Activated B cell treated with CpG ODN at 0.5 μM for 24 hours (primary cell): ENCODE results near the gene OR13D1. TPM values are rescaled to one million over a fixed set of nuclear protein-coding genes. Genes with fewer than 3 reads are reported as not detected.

Experiments used
- ATAC-seq: fragments of 200-7000 bp; cut with Tn5 transposase; one replicate; pipeline ENCODE4 v1.10.0; 2021; ENCODE audit warnings: low read depth, mild to moderate bottlenecking, moderate library complexity
- CTCF ChIA-PET: fragments of 350-600 bp; sonication (Branson Sonifier 250); formaldehyde crosslinking; loops from one replicate; lab custom pipeline; 2021; ENCODE audit warnings: antibody characterized with exemption; lab: Charles Lee
- POLR2A ChIA-PET: fragments of 350-600 bp; sonication (Branson Sonifier 250); formaldehyde crosslinking; loops from one replicate; lab custom pipeline; 2021; ENCODE audit warnings: antibody characterized with exemption; lab: Charles Lee
- DNase-seq: peaks from one replicate; pipeline ENCODE4 v3.0.0; 2022
- H3K27ac Mint-ChIP-seq: one replicate; pipeline ENCODE4 v1.8.0; 2020; ENCODE audit warnings: mixed read lengths
- H3K27me3 Mint-ChIP-seq: one replicate; pipeline ENCODE4 v1.8.0; 2021; ENCODE audit warnings: mixed read lengths
- H3K36me3 Mint-ChIP-seq: one replicate; pipeline ENCODE4 v1.8.0; 2021; ENCODE audit warnings: low read depth, mixed read lengths
- H3K4me1 Mint-ChIP-seq: one replicate; pipeline ENCODE4 v1.8.0; 2021; ENCODE audit warnings: mixed read lengths
- H3K4me3 Mint-ChIP-seq: one replicate; pipeline ENCODE4 v1.8.0; 2020; ENCODE audit warnings: mild to moderate bottlenecking, mixed read lengths
- H3K9me3 Mint-ChIP-seq: one replicate; pipeline ENCODE4 v1.8.0; 2020; ENCODE audit warnings: mixed read lengths
- CTCF ChIP-seq: fragments of 200-600 bp; IDR thresholded peaks from one replicate; pipeline ENCODE4 v1.8.0; 2022; ENCODE audit warnings: antibody characterized with exemption, mild to moderate bottlenecking
- intact Hi-C: fragments of 100-400 bp; cut with micrococcal nuclease; formaldehyde crosslinking; loops from one replicate; pipeline ENCODE4 v1.15.1; 2024
- total RNA-seq: library from RNA; stranded (reverse); gene quantifications from 2 replicates; pipeline ENCODE4 v1.2.3, GENCODE V29; 2022

Gene OR13D1, protein sequence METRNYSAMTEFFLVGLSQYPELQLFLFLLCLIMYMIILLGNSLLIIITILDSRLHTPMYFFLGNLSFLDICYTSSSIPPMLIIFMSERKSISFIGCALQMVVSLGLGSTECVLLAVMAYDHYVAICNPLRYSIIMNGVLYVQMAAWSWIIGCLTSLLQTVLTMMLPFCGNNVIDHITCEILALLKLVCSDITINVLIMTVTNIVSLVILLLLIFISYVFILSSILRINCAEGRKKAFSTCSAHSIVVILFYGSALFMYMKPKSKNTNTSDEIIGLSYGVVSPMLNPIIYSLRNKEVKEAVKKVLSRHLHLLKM
- total RNA-seq, result not detected in 2 replicates

- H3K27ac Mint-ChIP-seq, result no peak within 1 kb of the TSS
- intact Hi-C loops, result no loop called here
- TF ChIP-seq CTCF, result no peak
- no peaks in the 10 kb centered on the region for H3K36me3 Mint-ChIP-seq
- no peak within 1 kb of the TSS for H3K4me3 Mint-ChIP-seq
- ChIA-PET CTCF (no interaction called here), POLR2A (no interaction called here)
- H3K27me3 Mint-ChIP-seq, result no peaks in the 10 kb centered on the region
- no peak for DNase-seq
- H3K4me1 Mint-ChIP-seq, result no peaks in the 10 kb centered on the region
- ATAC-seq, result no peak
- H3K9me3 Mint-ChIP-seq, result no peaks in the 10 kb centered on the region
These were observed at the start of gene OR13D1 for GRCh38 chr9:104694218-104694617. TSS of gene OR13D1 (plus strand) at chr9:104694518. CDS start at chr9:104694518, 0 bp downstream.

DNA sequence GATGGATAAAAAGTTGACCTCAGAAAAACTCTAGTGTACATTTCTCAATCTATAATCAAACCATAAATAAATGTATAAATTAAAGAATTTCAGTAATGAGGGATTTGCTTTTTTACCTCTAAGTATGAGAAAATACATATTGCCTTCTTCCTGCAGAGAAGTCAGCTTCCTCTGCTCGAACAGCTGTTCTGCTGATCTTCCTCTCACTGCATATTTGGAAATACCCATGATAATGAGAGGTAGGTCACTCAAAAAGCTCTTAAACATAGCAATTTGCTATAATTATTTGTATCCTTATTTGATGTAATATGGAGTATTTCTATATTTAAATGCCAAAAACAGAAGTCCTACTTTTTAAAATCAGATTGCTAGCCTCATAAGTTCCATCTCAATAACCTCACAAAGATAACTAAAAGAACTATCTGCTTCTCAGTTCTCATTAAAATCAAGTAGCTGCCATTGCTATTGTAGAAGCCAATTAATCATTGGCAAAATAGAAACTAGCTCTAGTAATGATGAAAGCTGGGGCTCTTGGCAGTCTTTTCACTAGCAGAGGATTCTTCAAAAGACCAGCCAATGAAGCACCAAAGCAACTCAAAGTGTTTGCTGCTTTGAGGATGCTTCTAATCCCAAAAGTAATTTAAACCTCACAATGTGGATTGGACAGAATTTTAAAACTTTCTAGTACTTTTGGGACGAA is 35.7 kb upstream of the OR13D1 start:
- ATAC-seq (no peak), DNase-seq (no peak)
- ChIA-PET POLR2A (no interaction called here), CTCF (no interaction called here)
- intact Hi-C loops, result no loop called here
- Mint-ChIP-seq H3K4me3 (no peak overlapping the region), H3K27me3 (no peaks in the 10 kb centered on the region), H3K4me1 (no peaks in the 10 kb centered on the region), H3K36me3 (no peaks in the 10 kb centered on the region), H3K9me3 (peaks cover 1% of the 10 kb centered on the region), H3K27ac (no peak overlapping the region)
- TF ChIP-seq CTCF, result no peak

GRCh38 chr9:104675611-104676010 is 18.7 kb upstream of the OR13D1 start:
- Mint-ChIP-seq H3K27ac (no peak overlapping the region), H3K4me3 (no peak overlapping the region), H3K9me3 (no peaks in the 10 kb centered on the region), H3K4me1 (no peaks in the 10 kb centered on the region), H3K27me3 (peaks cover 3% of the 10 kb centered on the region), H3K36me3 (no peaks in the 10 kb centered on the region)
- no peak for TF ChIP-seq CTCF
- intact Hi-C loops, result no loop called here
- DNase-seq (no peak), ATAC-seq (no peak)
- CTCF ChIA-PET, result no interaction called here
- POLR2A ChIA-PET, result no interaction called here

DNA sequence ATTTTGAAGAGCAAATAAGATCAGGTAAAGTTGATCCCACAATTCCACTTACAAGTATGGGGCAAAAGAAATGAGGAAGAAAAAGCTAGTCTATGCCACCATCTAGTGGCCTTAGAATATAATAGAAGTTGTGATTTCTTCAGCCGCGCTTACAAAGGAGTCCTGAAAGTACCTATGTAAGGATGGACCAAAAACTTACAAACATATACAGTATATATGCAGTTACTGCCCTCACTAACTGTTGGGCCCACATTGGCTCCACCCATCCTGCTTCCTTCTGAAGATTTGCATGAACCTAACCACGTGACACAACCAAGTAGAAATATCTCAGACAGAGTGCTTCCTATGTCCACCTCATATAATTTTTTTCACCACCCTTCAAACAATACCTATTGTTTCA is 11.7 kb upstream of the OR13D1 start:
- Mint-ChIP-seq H3K27ac (no peak overlapping the region), H3K4me3 (no peak overlapping the region), H3K9me3 (no peaks in the 10 kb centered on the region), H3K27me3 (peaks cover 3% of the 10 kb centered on the region), H3K36me3 (no peaks in the 10 kb centered on the region), H3K4me1 (peaks cover 6% of the 10 kb centered on the region)
- TF ChIP-seq CTCF, result no peak
- CTCF ChIA-PET, result no interaction called here
- ATAC-seq, result peak; percentile 25
- POLR2A ChIA-PET, result no interaction called here
- intact Hi-C loops, result loop anchor here (2.0 kb wide), 1 partner anchor 1286 kb away; no protein-coding TSS in a partner anchor
- DNase-seq, result no peak

DNA sequence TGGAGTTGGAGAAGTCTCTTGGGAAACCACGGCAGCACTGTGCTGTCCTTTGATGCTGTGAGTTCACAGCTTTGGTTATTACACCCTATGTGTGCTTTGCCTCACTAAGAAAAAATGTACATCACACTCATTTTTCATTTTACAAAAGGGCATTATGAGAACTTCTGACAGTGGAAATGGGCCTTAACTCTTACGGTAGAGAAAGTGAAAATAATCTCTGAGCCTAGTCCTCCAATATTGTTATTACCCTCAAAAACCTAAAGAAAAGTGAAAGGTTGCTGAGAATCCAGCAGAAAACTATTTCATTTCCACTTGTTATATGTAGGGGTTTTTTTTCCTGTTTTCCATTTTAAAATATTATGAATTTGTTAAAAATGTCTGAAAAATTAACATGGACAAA is 8.2 kb upstream of the OR13D1 start:
- no peak overlapping the region for H3K27ac Mint-ChIP-seq
- ChIA-PET POLR2A (no interaction called here), CTCF (no interaction called here)
- H3K4me3 Mint-ChIP-seq, result no peak overlapping the region
- peaks cover 6% of the 10 kb centered on the region for H3K4me1 Mint-ChIP-seq
- ATAC-seq, result no peak
- no peaks in the 10 kb centered on the region for H3K36me3 Mint-ChIP-seq
- intact Hi-C loops, result no loop called here
- no peak for DNase-seq
- no peaks in the 10 kb centered on the region for H3K9me3 Mint-ChIP-seq
- H3K27me3 Mint-ChIP-seq, result no peaks in the 10 kb centered on the region
- TF ChIP-seq CTCF, result no peak
